Upper lobe of left lung (tissue), 6 donors: ENCODE measurements around the gene TXNDC17. TPM values are rescaled to one million over a fixed set of nuclear protein-coding genes. Genes with fewer than 3 reads are reported as not detected.

ENCODE experiments used
- ATAC-seq, 2 donors: fragments of 200-7000 bp; cut with Tn5 transposase; one replicate each; pipeline ENCODE4 v1.9.1; 2022; ENCODE audit warnings: mild to moderate bottlenecking in 2 of 2, moderate library complexity in 2 of 2; ENCODE audit not compliant: low FRiP score in 2 of 2
- DNase-seq, 2 donors: peaks; one replicate each; pipeline ENCODE4 v3.0.0-alpha.2; 2019 to 2020
- H3K27ac ChIP-seq, 4 donors: fragments of 200-600 bp; sonication (generic); one replicate each; pipeline ENCODE4 v1.5.1; 2016 to 2019
- H3K27me3 ChIP-seq, 4 donors: fragments of 200-600 bp; sonication (generic); one replicate each; pipeline ENCODE4 v1.5.1; 2017 to 2019
- H3K36me3 ChIP-seq, 4 donors: fragments of 200-600 bp; sonication (generic); one replicate each; pipeline ENCODE4 v1.5.1; 2016 to 2019
- H3K4me1 ChIP-seq, 4 donors: fragments of 200-600 bp; sonication (generic); one replicate each; pipeline ENCODE4 v1.5.1; 2018 to 2019
- H3K4me3 ChIP-seq, 4 donors: fragments of 200-600 bp; sonication (generic); one replicate each; pipeline ENCODE4 v1.5.1; 2017 to 2019; ENCODE audit warnings: mild to moderate bottlenecking in 2 of 4, moderate library complexity in 1 of 4
- H3K9me3 ChIP-seq, 4 donors: fragments of 200-600 bp; sonication (generic); one replicate each; pipeline ENCODE4 v1.5.1; 2018 to 2019
- CTCF ChIP-seq, 6 experiments: fragments of 450-650 bp in 4 of 6; fragments of 200-600 bp in 2 of 6; sonication (generic) in 2 of 6; IDR thresholded peaks; one replicate each; pipeline ENCODE4 v1.5.1; 2016 to 2019; ENCODE audit warnings: antibody characterized with exemption in 6 of 6
- EP300 ChIP-seq, 4 donors: sonication (generic); formaldehyde crosslinking; IDR thresholded peaks; one replicate each; pipeline ENCODE4 v1.5.1; 2017; ENCODE audit warnings: antibody characterized with exemption in 4 of 4, control low read depth in 2 of 4
- POLR2A ChIP-seq, 4 donors: fragments of 450-650 bp; IDR thresholded peaks; one replicate each; pipeline ENCODE4 v1.5.1; 2016 to 2017; ENCODE audit warnings: antibody characterized with exemption in 4 of 4, mild to moderate bottlenecking in 2 of 4
- POLR2AphosphoS5 ChIP-seq, 2 donors: sonication (generic); formaldehyde crosslinking; IDR thresholded peaks; one replicate each; pipeline ENCODE4 v1.5.1; 2017; ENCODE audit warnings: antibody characterized with exemption in 2 of 2
- WGBS, 2 donors: methylation state at CpG; one replicate each; pipeline ENCODE4 v1.1.5; 2017 to 2018; 5-methylcytosine and 5-hydroxymethylcytosine counted together
- total RNA-seq, 6 donors: library from RNA; depleted of rRNA in 4 of 6; stranded (reverse); fragments of >200 nt in 4 of 6; gene quantifications; one replicate each; pipeline versions ENCODE4 v1.1.0 to v1.2.1, GENCODE V29; 2016 to 2021
- donor health status: DM: no; HTN: no; CAD: no; lungs with moderate emphysema.
- donor health status: DM: no; HTN: yes; CAD: no; lungs with severe emphysema.

TXNDC17 gene
- total RNA-seq, 6 donors from 2014 or later: 36.7 to 176 (median 67.0) TPM

DNA sequence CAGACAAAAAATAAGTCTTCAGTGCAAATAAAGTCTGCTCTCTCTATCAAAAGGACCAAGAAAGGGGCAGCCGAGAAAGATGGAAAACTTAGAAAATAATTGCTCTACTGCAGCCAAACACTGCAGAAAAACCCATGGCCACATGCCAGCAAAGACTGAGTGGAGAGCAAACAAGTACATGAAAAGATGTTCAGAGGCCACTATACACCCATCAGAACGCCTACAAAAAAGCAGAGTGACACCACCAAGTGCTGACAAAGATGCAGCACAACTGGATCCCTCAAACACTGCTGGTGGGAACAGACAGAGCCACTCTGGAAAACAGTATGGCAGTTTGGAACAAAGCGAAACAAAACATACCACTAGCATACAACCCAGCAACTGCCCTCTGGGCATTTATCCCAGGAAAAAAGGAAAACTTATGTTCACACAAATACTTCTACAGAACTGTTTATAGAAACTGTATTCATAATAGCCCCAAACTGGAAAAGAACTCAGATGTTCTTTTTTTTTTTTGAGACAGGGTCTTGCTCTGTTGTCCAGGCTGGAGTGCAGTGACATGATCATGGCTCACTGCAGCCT is 37.0 kb upstream of the TXNDC17 start:
- no peak overlapping the region for H3K27ac ChIP-seq
- H3K9me3 ChIP-seq: no peaks in the 10 kb centered on the region
- ATAC-seq: no peak
- DNase-seq: peak in 1 of 2 donors; percentile 46
- no peak overlapping the region for H3K4me3 ChIP-seq
- peaks cover 9 to 58% (median 38%) of the 10 kb centered on the region in 4 donors for H3K36me3 ChIP-seq
- H3K4me1 ChIP-seq: peaks cover 14 to 23% (median 15%) of the 10 kb centered on the region in 4 donors
- WGBS, 2 donors: 59 to 70% methylated on average over 3 of the region's 3 CpGs
- H3K27me3 ChIP-seq: no peaks in the 10 kb centered on the region
- TF ChIP-seq POLR2A (IDR thresholded peaks at IDR 0.05) (no peak), POLR2AphosphoS5 (IDR thresholded peaks at IDR 0.05) (no peak), EP300 (IDR thresholded peaks at IDR 0.05) (no peak), CTCF (IDR thresholded peaks at IDR 0.05) (no peak)

DNA sequence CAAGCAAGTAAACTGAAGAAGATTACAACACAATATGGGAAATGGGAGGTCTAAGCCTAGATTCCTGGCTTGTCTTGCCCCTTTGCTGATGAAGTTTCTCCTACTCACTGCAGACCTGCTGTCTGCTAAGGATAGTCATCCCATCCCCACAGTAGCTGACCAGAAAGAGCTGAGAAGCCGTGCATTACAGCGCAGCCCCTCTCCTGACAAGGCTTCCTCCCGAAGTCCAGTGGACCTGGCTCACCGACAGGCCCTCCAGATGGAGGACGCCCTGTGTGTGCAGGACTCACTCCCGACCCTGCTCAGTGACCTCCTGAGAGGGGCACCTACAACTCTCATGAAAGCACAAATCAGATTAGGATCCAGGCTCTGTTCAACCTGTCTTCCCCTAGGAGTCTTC is 35.7 kb upstream of the TXNDC17 start:
- peak in 1 of 2 donors; percentile 3 for DNase-seq
- ATAC-seq: no peak
- peaks cover 10 to 70% (median 48%) of the 10 kb centered on the region in 4 donors for H3K36me3 ChIP-seq
- peaks cover under 1 to 10% (median 3%) of the 10 kb centered on the region in 4 donors for H3K4me1 ChIP-seq
- TF ChIP-seq POLR2AphosphoS5 (IDR thresholded peaks at IDR 0.05) (no peak), POLR2A (IDR thresholded peaks at IDR 0.05) (no peak), CTCF (IDR thresholded peaks at IDR 0.05) (no peak), EP300 (IDR thresholded peaks at IDR 0.05) (no peak)
- H3K27ac ChIP-seq: no peak overlapping the region
- WGBS, 2 donors: 92 to 93% methylated on average over 2 to 6 of the region's 6 CpGs
- H3K4me3 ChIP-seq: no peak overlapping the region
- no peaks in the 10 kb centered on the region for H3K27me3 ChIP-seq
- H3K9me3 ChIP-seq: no peaks in the 10 kb centered on the region

DNA sequence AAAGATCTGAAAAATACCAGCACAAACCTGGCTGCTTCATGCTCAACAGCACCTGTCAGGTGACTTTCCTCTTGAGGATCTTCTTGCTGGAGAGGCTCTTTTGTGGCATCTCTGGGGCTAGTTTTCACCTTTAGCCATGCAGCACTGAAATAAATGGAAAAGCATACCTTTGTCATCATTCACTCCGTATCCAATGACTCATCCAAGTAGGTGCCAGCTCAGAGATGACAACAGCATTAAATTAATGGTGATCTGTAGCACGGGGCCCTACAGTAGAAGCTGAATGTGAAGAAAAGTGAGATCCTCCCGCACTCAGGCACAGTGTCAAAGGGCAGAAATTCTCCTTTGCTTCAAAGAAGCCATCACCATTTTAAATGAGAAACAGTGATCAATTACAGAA is 32.5 kb upstream of the TXNDC17 start:
- H3K36me3 ChIP-seq: peaks cover 19 to 70% (median 44%) of the 10 kb centered on the region in 4 donors
- no peaks in the 10 kb centered on the region for H3K9me3 ChIP-seq
- H3K27ac ChIP-seq: no peak overlapping the region
- H3K4me3 ChIP-seq: no peak overlapping the region
- WGBS, 2 donors: 90 to 92% methylated on average over 3 of the region's 3 CpGs
- H3K4me1 ChIP-seq: peaks cover 0 to 3% (median 0%) of the 10 kb centered on the region in 4 donors
- no peaks in the 10 kb centered on the region for H3K27me3 ChIP-seq
- ATAC-seq (no peak), DNase-seq (no peak)
- no peak for TF ChIP-seq POLR2AphosphoS5 (IDR thresholded peaks at IDR 0.05)
- no peak for TF ChIP-seq EP300 (IDR thresholded peaks at IDR 0.05)
- TF ChIP-seq CTCF (IDR thresholded peaks at IDR 0.05): no peak
- TF ChIP-seq POLR2A (IDR thresholded peaks at IDR 0.05): no peak

DNA sequence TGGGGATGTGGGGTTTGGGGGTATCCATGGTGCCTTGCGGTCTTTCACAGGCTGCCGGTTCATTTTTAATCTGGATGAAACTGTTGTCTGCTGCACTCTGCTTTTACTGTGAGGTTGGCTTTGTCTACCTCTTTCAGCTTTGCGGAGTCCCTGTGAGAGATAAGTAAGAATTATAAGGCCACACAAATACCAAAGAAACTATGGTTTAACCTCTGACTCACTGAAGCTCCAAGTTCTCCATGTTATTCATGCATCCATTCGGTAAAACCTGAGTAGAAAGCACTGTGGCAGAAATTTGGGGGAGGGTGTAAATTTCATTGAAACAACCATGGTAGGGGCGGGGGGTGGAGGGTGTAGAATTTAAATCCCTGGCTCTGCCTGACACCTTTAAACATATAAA is 30.8 kb upstream of the TXNDC17 start:
- H3K36me3 ChIP-seq: peaks cover 19 to 66% (median 43%) of the 10 kb centered on the region in 4 donors
- no peaks in the 10 kb centered on the region for H3K27me3 ChIP-seq
- TF ChIP-seq CTCF (IDR thresholded peaks at IDR 0.05) (no peak), EP300 (IDR thresholded peaks at IDR 0.05) (no peak), POLR2A (IDR thresholded peaks at IDR 0.05) (no peak), POLR2AphosphoS5 (IDR thresholded peaks at IDR 0.05) (no peak)
- no peak for DNase-seq
- WGBS, 2 donors: 95 to 100% methylated on average over 5 of the region's 5 CpGs
- H3K27ac ChIP-seq: no peak overlapping the region
- no peaks in the 10 kb centered on the region for H3K4me1 ChIP-seq
- H3K4me3 ChIP-seq: no peak overlapping the region
- H3K9me3 ChIP-seq: no peaks in the 10 kb centered on the region
- no peak for ATAC-seq

DNA sequence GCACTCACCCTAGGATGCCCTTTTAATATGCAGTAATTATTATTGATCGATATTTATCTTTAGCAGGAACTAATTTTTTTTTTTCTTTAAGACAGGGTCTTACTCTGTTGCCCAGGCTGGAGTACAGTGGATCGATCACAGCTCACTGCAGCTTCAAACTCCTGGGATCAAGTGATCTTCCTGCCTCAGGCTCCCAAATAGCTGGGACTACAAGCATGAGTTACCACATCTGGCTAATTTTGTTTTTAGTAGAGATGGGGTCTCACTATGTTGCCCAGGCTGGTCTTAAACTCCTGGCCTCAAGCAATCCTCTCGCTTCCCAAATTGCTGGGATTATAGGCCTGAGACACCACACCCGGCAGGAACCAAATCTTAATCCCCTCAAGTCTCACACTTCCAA is 29.6 kb upstream of the TXNDC17 start:
- ATAC-seq: no peak
- peaks cover 19 to 62% (median 36%) of the 10 kb centered on the region in 4 donors for H3K36me3 ChIP-seq
- H3K27me3 ChIP-seq: no peaks in the 10 kb centered on the region
- no peak overlapping the region for H3K27ac ChIP-seq
- no peak for DNase-seq
- TF ChIP-seq POLR2A (IDR thresholded peaks at IDR 0.05) (no peak), EP300 (IDR thresholded peaks at IDR 0.05) (no peak), CTCF (IDR thresholded peaks at IDR 0.05) (no peak), POLR2AphosphoS5 (IDR thresholded peaks at IDR 0.05) (no peak)
- no peaks in the 10 kb centered on the region for H3K4me1 ChIP-seq
- no peak overlapping the region for H3K4me3 ChIP-seq
- no peaks in the 10 kb centered on the region for H3K9me3 ChIP-seq
- WGBS, 2 donors: 96 to 98% methylated on average over 4 of the region's 4 CpGs
